Dermis blood vessel endothelial cell (primary cell): ENCODE measurements around the gene MYL12A. TPM values are rescaled to one million over a fixed set of nuclear protein-coding genes. Genes with fewer than 3 reads are reported as not detected.
A peak's percentile ranks its signal among the peaks of the same experiment; 100 is the strongest.

Source experiments
- DNase-seq: peaks from one replicate; pipeline ENCODE4 v3.0.0; 2010
- total RNA-seq: library from RNA; depleted of rRNA; stranded (reverse); fragments of >200 nt; gene quantifications from 2 replicates; pipeline ENCODE4 v1.2.3, GENCODE V29; 2014

MYL12A gene
- total RNA-seq, 1 donor from 2014 or later, result 1,396 TPM

- peak; percentile 47 for DNase-seq
Observed at GRCh38 chr18:3256693-3257626, 9.4 kb downstream of the MYL12A start.

- DNase-seq, result no peak
Observed at GRCh38 chr18:3257627-3258120, 10.1 kb downstream of the MYL12A start.

GRCh38 chr18:3260995-3261372, 13.4 kb downstream of the MYL12A start:
- DNase-seq, result no peak

GRCh38 chr18:3261373-3262233, 14.0 kb downstream of the MYL12A start, which contains the start of gene MYL12B:
MYL12B (plus strand) TSS chr18:3262133; CDS start chr18:3272899, 10,766 bp downstream.
- peak; percentile 87 for DNase-seq

- peak; percentile 56 for DNase-seq
Observed at GRCh38 chr18:3262234-3263131, 14.9 kb downstream of the MYL12A start.

GRCh38 chr18:3263132-3263700, 15.6 kb downstream of the MYL12A start:
- peak; percentile 27 for DNase-seq

- DNase-seq, result peak; percentile 31
Observed at GRCh38 chr18:3264362-3264761, 16.8 kb downstream of the MYL12A start.

GRCh38 chr18:3265564-3266033, 18.0 kb downstream of the MYL12A start:
- peak; percentile 63 for DNase-seq

GRCh38 chr18:3266062-3266608, 18.5 kb downstream of the MYL12A start:
- DNase-seq, result no peak

GRCh38 chr18:3268306-3268705, 20.7 kb downstream of the MYL12A start:
- DNase-seq, result no peak

GRCh38 chr18:3269241-3269913, 21.8 kb downstream of the MYL12A start:
- no peak for DNase-seq

GRCh38 chr18:3269914-3270299, 22.3 kb downstream of the MYL12A start:
- no peak for DNase-seq

- DNase-seq, result no peak
Observed at GRCh38 chr18:3273042-3273441, 25.4 kb downstream of the MYL12A start.

- peak; percentile 71 for DNase-seq
Observed at GRCh38 chr18:3277643-3278213, 30.1 kb downstream of the MYL12A start.

GRCh38 chr18:3279201-3280185, 31.9 kb downstream of the MYL12A start:
- no peak for DNase-seq

GRCh38 chr18:3281456-3282400, 34.1 kb downstream of the MYL12A start:
- peak; percentile 91 for DNase-seq

- no peak for DNase-seq
Observed at GRCh38 chr18:3283253-3283863, 35.8 kb downstream of the MYL12A start.
